ENCODE measurements around the gene SCPEP1. TPM values are rescaled to one million over a fixed set of nuclear protein-coding genes. Genes with fewer than 3 reads are reported as not detected.

The SCPEP1 gene
- total RNA-seq, 1 experiment from 2014 or later, result 29.6 TPM

DNA sequence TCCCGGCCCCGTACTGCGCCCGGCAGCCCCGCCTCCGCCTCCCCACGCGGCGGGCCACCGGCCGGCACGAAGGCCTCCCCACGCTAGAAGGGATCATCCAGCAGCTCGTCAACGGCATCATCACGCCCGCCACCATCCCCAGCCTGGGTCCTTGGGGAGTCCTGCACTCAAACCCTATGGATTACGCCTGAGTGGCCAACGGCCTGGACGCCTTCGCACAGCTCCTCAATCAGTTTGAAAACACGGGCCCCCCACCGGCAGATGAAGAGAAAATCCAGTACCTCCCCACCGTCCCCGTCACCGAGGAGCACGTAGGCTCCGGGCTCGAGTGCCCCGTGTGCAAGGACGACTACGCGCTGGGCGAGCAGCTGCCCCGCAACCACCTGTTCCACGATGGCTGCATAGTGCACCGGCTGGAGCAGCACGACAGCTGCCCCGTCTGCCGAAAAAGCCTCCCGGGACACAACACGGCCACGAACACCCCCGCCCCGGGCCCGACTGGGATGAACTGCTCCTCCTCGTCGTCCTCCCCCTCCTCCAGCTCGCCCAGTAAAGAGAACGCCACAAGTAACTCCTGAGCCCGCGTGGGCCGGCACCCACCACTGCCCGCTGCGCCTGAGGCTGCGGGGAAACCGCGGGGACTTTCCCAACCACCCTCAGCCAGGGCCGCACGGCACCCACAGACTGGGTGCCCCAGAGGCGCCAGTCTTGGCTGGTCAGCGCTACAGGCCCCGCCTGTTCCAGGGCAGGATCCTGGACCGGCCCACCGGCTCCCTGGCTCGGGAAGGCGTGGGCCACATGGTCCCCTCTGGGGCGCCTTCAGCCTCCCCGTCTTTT is 68.2 kb downstream of the SCPEP1 start:
- H2AFZ ChIP-seq (ENCODE audit: low read length), result no peak overlapping the region
- no peak overlapping the region for H3K4ac ChIP-seq (ENCODE audit: low read depth, low read length)
- no peak overlapping the region for H3K4me2 ChIP-seq (ENCODE audit: insufficient read depth, insufficient read length, low read length)
- H4K5ac ChIP-seq (ENCODE audit: insufficient read length, low read depth, low read length), result no peak overlapping the region
- peaks cover 2 to 3% of the 10 kb centered on the region in 2 experiments; a peak in 2 of 5 replicates for H3K9me3 Mint-ChIP-seq
- H2BK12ac ChIP-seq (ENCODE audit: insufficient read length, low read depth, low read length), result no peak overlapping the region
- H2BK120ac ChIP-seq (ENCODE audit: low read depth, low read length, poor library complexity, severe bottlenecking), result no peak overlapping the region
- no peaks in the 10 kb centered on the region for H3K27me3 Mint-ChIP-seq (ENCODE audit: low read depth)
- WGBS (ENCODE audit: extremely low coverage, insufficient read length, low lambda C conversion rate), result no CpG with 5 or more reads among the region's 69 CpGs
- H3K18ac ChIP-seq (ENCODE audit: insufficient read length, low read depth, low read length), result no peak overlapping the region
- H2BK20ac ChIP-seq (ENCODE audit: low read depth, low read length, poor library complexity, severe bottlenecking), result no peak overlapping the region
- no peaks in the 10 kb centered on the region for H3K36me3 Mint-ChIP-seq (ENCODE audit: insufficient read depth in 1 of 3, low read depth in 3 of 3)
- peak; percentile 68 for DNase-seq
- no peaks in the 10 kb centered on the region for H4K20me1 ChIP-seq (ENCODE audit: control insufficient read depth, insufficient read depth, insufficient read length)
- H2BK5ac ChIP-seq (ENCODE audit: insufficient read length, low read length), result no peak overlapping the region
- no peak overlapping the region for H2AK5ac ChIP-seq (ENCODE audit: insufficient read length, low read length)
- H3K9me3 ChIP-seq (ENCODE audit: control insufficient read depth, low read depth, low read length), result no peaks in the 10 kb centered on the region
- no peaks in the 10 kb centered on the region for H3K27me3 ChIP-seq (ENCODE audit: insufficient read depth, low read length)
- no peak overlapping the region for H3K27ac Mint-ChIP-seq
- peaks cover 18 to 19% of the 10 kb centered on the region in 2 experiments for H3K4me1 Mint-ChIP-seq
- H3K79me1 ChIP-seq (ENCODE audit: insufficient read depth, low read depth, low read length, poor library complexity, severe bottlenecking), result no peaks in the 10 kb centered on the region
- no peak overlapping the region for H3K4me3 Mint-ChIP-seq
- peaks cover 3% of the 10 kb centered on the region; the same call in 1 of the 2 replicates for H3K4me1 ChIP-seq (ENCODE audit: insufficient read depth, low read length)
- TF ChIP-seq, protein P1, sequence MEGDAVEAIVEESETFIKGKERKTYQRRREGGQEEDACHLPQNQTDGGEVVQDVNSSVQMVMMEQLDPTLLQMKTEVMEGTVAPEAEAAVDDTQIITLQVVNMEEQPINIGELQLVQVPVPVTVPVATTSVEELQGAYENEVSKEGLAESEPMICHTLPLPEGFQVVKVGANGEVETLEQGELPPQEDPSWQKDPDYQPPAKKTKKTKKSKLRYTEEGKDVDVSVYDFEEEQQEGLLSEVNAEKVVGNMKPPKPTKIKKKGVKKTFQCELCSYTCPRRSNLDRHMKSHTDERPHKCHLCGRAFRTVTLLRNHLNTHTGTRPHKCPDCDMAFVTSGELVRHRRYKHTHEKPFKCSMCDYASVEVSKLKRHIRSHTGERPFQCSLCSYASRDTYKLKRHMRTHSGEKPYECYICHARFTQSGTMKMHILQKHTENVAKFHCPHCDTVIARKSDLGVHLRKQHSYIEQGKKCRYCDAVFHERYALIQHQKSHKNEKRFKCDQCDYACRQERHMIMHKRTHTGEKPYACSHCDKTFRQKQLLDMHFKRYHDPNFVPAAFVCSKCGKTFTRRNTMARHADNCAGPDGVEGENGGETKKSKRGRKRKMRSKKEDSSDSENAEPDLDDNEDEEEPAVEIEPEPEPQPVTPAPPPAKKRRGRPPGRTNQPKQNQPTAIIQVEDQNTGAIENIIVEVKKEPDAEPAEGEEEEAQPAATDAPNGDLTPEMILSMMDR (conservative IDR thresholded peaks at IDR 0.05), result no peak
- no peak overlapping the region; the same call in 1 of the 2 replicates for H2BK15ac ChIP-seq (ENCODE audit: low read depth, low read length)
- H4K8ac ChIP-seq (replicated peaks; ENCODE audit: insufficient read length, low read depth, low read length), result no peak overlapping the region
- H3T11ph ChIP-seq (ENCODE audit: low read length), result no peak overlapping the region
- no peak overlapping the region for H3K27ac ChIP-seq (ENCODE audit: insufficient read length, low read depth, low read length)
- no peak overlapping the region for H3K23ac ChIP-seq (ENCODE audit: insufficient read length, low read depth, low read length)
- no peak overlapping the region for H4K91ac ChIP-seq (ENCODE audit: insufficient read length, low read depth, low read length)
- no peak overlapping the region for H3K9ac ChIP-seq (ENCODE audit: extremely low read depth, insufficient read length, low read length)
- no peaks in the 10 kb centered on the region for H3K23me2 ChIP-seq (ENCODE audit: insufficient read length, low read depth, low read length, poor library complexity, severe bottlenecking)
- no peak overlapping the region; the same call in 1 of the 2 replicates for H3K14ac ChIP-seq (ENCODE audit: insufficient read depth, low read length)
- H3K56ac ChIP-seq (ENCODE audit: insufficient read length, low read depth, low read length), result no peak overlapping the region
- H3K79me2 ChIP-seq (ENCODE audit: insufficient read depth, low read length), result no peaks in the 10 kb centered on the region
